Liver (tissue), 9 donors: ENCODE data around the gene PREX1. TPM values are rescaled to one million over a fixed set of nuclear protein-coding genes. Genes with fewer than 3 reads are reported as not detected.

ENCODE experiments used
- DNase-seq: peaks from one replicate; pipeline ENCODE4 v3.0.0-alpha.2; 2017; ENCODE audit warnings: low spot score
- H3K27ac ChIP-seq, 2 donors: one replicate each; pipeline ENCODE4 v1.7.0; 2013; ENCODE audit warnings: inconsistent platforms in 2 of 2, low read length in 2 of 2, control low read depth in 1 of 2, low read depth in 1 of 2, mild to moderate bottlenecking in 1 of 2
- H3K27me3 ChIP-seq, 4 donors: one replicate each; pipeline versions ENCODE4 v1.6.1 to v1.7.0; 2013; ENCODE audit warnings: low read length in 3 of 4, inconsistent platforms in 1 of 4, mild to moderate bottlenecking in 1 of 4, moderate library complexity in 1 of 4; ENCODE audit not compliant: control insufficient read depth in 4 of 4, insufficient read depth in 4 of 4
- H3K36me3 ChIP-seq, 4 donors: one replicate each; pipeline versions ENCODE4 v1.6.1 to v1.7.0; 2013; ENCODE audit warnings: low read length in 3 of 4, mild to moderate bottlenecking in 3 of 4, low read depth in 1 of 4, moderate library complexity in 1 of 4; ENCODE audit not compliant: control insufficient read depth in 4 of 4, insufficient read depth in 3 of 4
- H3K4me1 ChIP-seq, 4 donors: one replicate each; pipeline versions ENCODE4 v1.6.1 to v1.7.0; 2013; ENCODE audit warnings: low read length in 3 of 4, mild to moderate bottlenecking in 3 of 4, moderate library complexity in 1 of 4; ENCODE audit not compliant: control insufficient read depth in 4 of 4, insufficient read depth in 4 of 4
- H3K4me3 ChIP-seq, 3 donors: one replicate each; pipeline versions ENCODE4 v1.6.1 to v1.7.0; 2013; ENCODE audit warnings: low read length in 3 of 3, control low read depth in 1 of 3, low read depth in 1 of 3, mild to moderate bottlenecking in 1 of 3
- H3K9ac ChIP-seq, 2 donors: one replicate each; pipeline ENCODE4 v1.7.0; 2013; ENCODE audit warnings: low read length in 2 of 2, mild to moderate bottlenecking in 2 of 2, moderate library complexity in 2 of 2, control low read depth in 1 of 2, low read depth in 1 of 2
- H3K9me3 ChIP-seq, 4 donors: one replicate each; pipeline versions ENCODE4 v1.6.1 to v1.7.0; 2013; ENCODE audit warnings: low read length in 3 of 4; ENCODE audit not compliant: control insufficient read depth in 4 of 4
- EGR1 ChIP-seq, 2 donors: IDR thresholded peaks; 2 replicates each; pipeline ENCODE4 v1.6.1; 2016 to 2018; ENCODE audit warnings: antibody characterized with exemption in 2 of 2, low read depth in 2 of 2
- FOXA1 ChIP-seq: IDR thresholded peaks from 2 replicates; pipeline ENCODE4 v1.6.1; 2016; ENCODE audit warnings: antibody characterized with exemption
- FOXA2 ChIP-seq: IDR thresholded peaks from 2 replicates; pipeline ENCODE4 v1.6.1; 2016; ENCODE audit warnings: antibody characterized with exemption
- GABPA ChIP-seq, 2 donors: IDR thresholded peaks in 1 of 2; conservative IDR thresholded peaks in 1 of 2; 2 replicates each; pipeline ENCODE4 v1.6.1; 2016; ENCODE audit warnings: antibody characterized with exemption in 2 of 2, mild to moderate bottlenecking in 1 of 2, moderate library complexity in 1 of 2
- HNF4G ChIP-seq: IDR thresholded peaks from 2 replicates; pipeline ENCODE4 v1.6.1; 2016; ENCODE audit warnings: antibody characterized with exemption
- JUND ChIP-seq, 2 donors: IDR thresholded peaks; 2 replicates each; pipeline ENCODE4 v1.6.1; 2016; ENCODE audit warnings: antibody characterized with exemption in 2 of 2
- NR2F2 ChIP-seq: IDR thresholded peaks from 2 replicates; pipeline ENCODE4 v1.6.1; 2016; ENCODE audit warnings: antibody characterized with exemption
- RAD21 ChIP-seq, 2 donors: IDR thresholded peaks; 2 replicates each; pipeline ENCODE4 v1.6.1; 2016; ENCODE audit warnings: antibody characterized with exemption in 2 of 2, mild to moderate bottlenecking in 2 of 2
- RXRA ChIP-seq, 2 donors: IDR thresholded peaks; 2 replicates each; pipeline ENCODE4 v1.6.1; 2017 to 2018; ENCODE audit warnings: antibody characterized with exemption in 2 of 2, mild to moderate bottlenecking in 1 of 2
- SP1 ChIP-seq: IDR thresholded peaks from 2 replicates; pipeline ENCODE4 v1.6.1; 2018; ENCODE audit warnings: antibody characterized with exemption, mild to moderate bottlenecking
- TAF1 ChIP-seq: conservative IDR thresholded peaks from 2 replicates; pipeline ENCODE4 v1.6.1; 2016; ENCODE audit warnings: antibody characterized with exemption, mild to moderate bottlenecking
- YY1 ChIP-seq: IDR thresholded peaks from 2 replicates; pipeline ENCODE4 v1.6.1; 2016; ENCODE audit warnings: antibody characterized with exemption, mild to moderate bottlenecking
- WGBS: extraction: QIAGEN DNeasy Blood & Tissue Kit; methylation state at CpG from one replicate; pipeline ENCODE4 v1.1.7; 2013; 5-methylcytosine and 5-hydroxymethylcytosine counted together
- polyA plus RNA-seq, 2 donors: library from polyadenylated mRNA; stranded (reverse) in 1 of 2; unstranded in 1 of 2; fragments of 200-250 nt in 1 of 2; fragments of >200 nt in 1 of 2; fragmentation: Nextera tagmentation in 1 of 2; extraction: Ambion mirVana in 1 of 2; gene quantifications; one replicate each; pipeline versions ENCODE4 v1.2.1 to v1.2.3, GENCODE V29; 2013 to 2015
- total RNA-seq, 2 donors: library from RNA; depleted of rRNA; stranded (reverse); fragments of >200 nt; gene quantifications; one replicate each; pipeline ENCODE4 v1.2.3, GENCODE V29; 2014
- TF ChIP-seq, protein P1 (sequence below): IDR thresholded peaks from 2 replicates; pipeline ENCODE4 v1.6.1; 2016; ENCODE audit warnings: antibody characterized with exemption
- TF ChIP-seq, protein P2 (sequence below): IDR thresholded peaks from 2 replicates; pipeline ENCODE4 v1.6.1; 2016; ENCODE audit warnings: antibody characterized with exemption, mild to moderate bottlenecking
- TF ChIP-seq, protein P3 (sequence below): IDR thresholded peaks from 2 replicates; pipeline ENCODE4 v1.6.1; 2016; ENCODE audit warnings: antibody characterized with exemption
- TF ChIP-seq, protein P4 (sequence below): fragments of 150-350 bp; IDR thresholded peaks from 2 replicates; pipeline ENCODE4 v1.5.1; 2017; ENCODE audit warnings: improper control_type of control experiment, low read depth, low read length; ENCODE audit not compliant: missing input control
- donor health status: healthy.
- donor health status: healthy.
- donor health status: healthy.
- donor health status: healthy.
- donor health status: healthy.

The PREX1 gene
- total and polyA plus RNA-seq, 4 donors, result 2.2 to 18.0 (median 10.8) TPM

DNA sequence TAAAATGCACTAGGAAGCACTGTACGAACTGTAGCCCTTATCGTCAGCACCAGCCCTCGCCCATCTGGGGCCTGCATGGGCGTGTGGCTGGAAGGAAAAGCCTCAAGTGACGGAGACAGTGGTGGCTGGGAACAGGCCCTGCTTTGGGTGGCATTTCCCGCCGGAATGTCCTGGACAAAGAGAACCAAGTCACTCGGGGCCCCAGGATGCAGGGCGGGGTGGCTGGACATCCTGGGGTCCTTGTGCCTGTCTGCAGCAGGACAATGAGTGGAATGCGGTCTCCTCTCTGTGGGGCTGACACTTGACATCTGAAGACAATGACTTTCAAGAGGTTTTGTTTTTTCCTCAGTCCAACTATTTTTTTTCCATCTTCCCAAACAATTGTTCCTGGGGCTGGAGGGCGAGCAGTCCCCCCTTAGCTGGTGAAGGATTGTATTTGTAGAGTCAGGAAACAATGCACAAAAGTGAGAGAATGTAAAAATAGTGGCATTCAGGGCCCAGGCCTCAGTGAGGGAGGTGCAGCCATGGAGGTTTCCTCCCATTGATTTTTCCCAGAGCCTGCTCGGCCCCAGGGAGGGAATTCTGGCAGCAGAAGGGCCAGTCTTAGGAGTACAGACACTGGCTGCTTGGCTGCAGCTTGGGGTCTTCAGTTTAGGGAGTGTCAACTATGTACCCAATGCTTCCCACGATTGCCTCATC lies 64.4 kb downstream of the PREX1 start:
- Histone ChIP-seq H3K9me3 (no peaks in the 10 kb centered on the region), H3K4me3 (no peak overlapping the region), H3K4me1 (no peaks in the 10 kb centered on the region), H3K9ac (no peak overlapping the region), H3K27ac (no peak overlapping the region), H3K36me3 (no peaks in the 10 kb centered on the region), H3K27me3 (no peaks in the 10 kb centered on the region)
- TF ChIP-seq RAD21 (IDR thresholded peaks at IDR 0.05) (no peak), SP1 (peak; percentile 23), NR2F2 (peak; percentile 64)
- TF ChIP-seq, protein P1, sequence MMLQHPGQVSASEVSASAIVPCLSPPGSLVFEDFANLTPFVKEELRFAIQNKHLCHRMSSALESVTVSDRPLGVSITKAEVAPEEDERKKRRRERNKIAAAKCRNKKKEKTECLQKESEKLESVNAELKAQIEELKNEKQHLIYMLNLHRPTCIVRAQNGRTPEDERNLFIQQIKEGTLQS, result no peak
- WGBS, result 83% methylated on average over 13 of the region's 13 CpGs
- DNase-seq, result peak; percentile 74

DNA sequence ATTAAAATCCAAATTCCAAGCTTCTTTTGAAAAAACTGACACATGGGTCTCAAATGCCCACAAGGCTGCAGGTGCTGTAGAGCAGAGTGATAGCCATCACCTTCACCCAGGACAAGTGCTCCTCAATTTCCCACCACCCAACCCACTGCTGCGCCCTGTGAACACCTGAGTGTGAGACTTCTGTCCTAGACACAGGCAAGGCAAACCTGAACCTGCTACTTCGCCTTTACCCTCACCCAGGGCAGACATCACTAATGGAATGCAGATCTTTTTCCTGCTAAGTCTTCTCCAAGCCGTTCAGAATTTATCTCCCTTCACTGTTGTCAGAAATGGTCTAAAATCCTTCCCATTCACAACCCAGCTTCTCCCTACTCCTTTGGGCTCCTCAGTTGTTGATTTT lies 65.9 kb downstream of the PREX1 start:
- no peak overlapping the region for H3K4me3 ChIP-seq
- H3K27me3 ChIP-seq, result no peaks in the 10 kb centered on the region
- peak overlapping the region; percentile 60 to 76 for H3K27ac ChIP-seq
- no peak overlapping the region for H3K9ac ChIP-seq
- no peaks in the 10 kb centered on the region for H3K4me1 ChIP-seq
- whole genome bisulfite sequencing, result 91% methylated on average over 3 of the region's 3 CpGs
- no peaks in the 10 kb centered on the region for H3K36me3 ChIP-seq
- DNase-seq, result no peak
- TF ChIP-seq NR2F2, result no peak
- no peak for TF ChIP-seq YY1
- no peak for TF ChIP-seq EGR1 (IDR thresholded peaks at IDR 0.05; ENCODE audit: low read depth in 2 of 2)
- no peaks in the 10 kb centered on the region for H3K9me3 ChIP-seq

DNA sequence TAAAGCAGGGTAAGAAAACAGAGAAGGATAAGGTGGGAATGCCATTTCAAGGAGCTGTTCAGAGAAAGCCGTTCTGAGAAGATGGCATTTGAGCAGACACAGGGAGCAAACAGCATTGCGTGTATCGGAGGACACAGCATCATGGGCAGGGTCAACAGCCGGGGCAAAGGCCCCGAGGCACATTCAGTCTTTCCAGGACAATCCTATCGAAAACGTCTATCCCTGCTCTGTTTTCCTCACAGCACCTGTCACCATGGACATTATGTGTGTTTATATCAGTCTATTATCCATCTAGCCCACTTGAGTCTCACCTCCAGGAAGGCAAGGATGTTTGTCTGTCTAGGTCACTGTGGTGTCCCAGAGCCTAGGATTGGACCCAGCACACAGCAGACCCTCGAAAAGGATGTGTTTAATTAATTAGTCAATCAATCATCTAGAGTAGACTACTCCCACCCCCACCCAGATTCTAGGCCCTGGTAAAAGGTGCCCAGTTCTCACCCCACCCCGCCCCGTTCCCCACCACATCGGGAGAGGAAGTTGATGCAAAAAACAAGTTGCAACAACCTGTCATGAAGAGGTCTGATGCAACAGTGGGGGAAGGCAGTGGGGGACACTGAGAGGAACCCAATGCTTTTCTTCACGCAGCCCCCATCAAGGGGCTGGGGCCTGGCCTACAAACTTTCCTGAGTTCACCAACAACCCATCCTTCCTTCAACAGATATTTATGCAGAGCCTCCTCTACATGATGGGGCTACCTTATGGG lies 66.6 kb downstream of the PREX1 start:
- DNase-seq, result no peak
- H3K27ac ChIP-seq, result peak overlapping the region; percentile 60 to 76
- H3K9ac ChIP-seq, result no peak overlapping the region
- TF ChIP-seq FOXA2 (no peak), SP1 (no peak), FOXA1 (no peak), JUND (IDR thresholded peaks at IDR 0.05) (no peak), NR2F2 (no peak), YY1 (no peak), RXRA (IDR thresholded peaks at IDR 0.05) (no peak), TAF1 (no peak), EGR1 (IDR thresholded peaks at IDR 0.05; ENCODE audit: low read depth in 2 of 2) (no peak), HNF4G (no peak), RAD21 (IDR thresholded peaks at IDR 0.05) (no peak), GABPA (IDR thresholded peaks at IDR 0.05 in 1 of 2, conservative IDR thresholded peaks at IDR 0.05 in 1 of 2) (no peak)
- TF ChIP-seq, protein P1, result no peak
- TF ChIP-seq, protein P2, sequence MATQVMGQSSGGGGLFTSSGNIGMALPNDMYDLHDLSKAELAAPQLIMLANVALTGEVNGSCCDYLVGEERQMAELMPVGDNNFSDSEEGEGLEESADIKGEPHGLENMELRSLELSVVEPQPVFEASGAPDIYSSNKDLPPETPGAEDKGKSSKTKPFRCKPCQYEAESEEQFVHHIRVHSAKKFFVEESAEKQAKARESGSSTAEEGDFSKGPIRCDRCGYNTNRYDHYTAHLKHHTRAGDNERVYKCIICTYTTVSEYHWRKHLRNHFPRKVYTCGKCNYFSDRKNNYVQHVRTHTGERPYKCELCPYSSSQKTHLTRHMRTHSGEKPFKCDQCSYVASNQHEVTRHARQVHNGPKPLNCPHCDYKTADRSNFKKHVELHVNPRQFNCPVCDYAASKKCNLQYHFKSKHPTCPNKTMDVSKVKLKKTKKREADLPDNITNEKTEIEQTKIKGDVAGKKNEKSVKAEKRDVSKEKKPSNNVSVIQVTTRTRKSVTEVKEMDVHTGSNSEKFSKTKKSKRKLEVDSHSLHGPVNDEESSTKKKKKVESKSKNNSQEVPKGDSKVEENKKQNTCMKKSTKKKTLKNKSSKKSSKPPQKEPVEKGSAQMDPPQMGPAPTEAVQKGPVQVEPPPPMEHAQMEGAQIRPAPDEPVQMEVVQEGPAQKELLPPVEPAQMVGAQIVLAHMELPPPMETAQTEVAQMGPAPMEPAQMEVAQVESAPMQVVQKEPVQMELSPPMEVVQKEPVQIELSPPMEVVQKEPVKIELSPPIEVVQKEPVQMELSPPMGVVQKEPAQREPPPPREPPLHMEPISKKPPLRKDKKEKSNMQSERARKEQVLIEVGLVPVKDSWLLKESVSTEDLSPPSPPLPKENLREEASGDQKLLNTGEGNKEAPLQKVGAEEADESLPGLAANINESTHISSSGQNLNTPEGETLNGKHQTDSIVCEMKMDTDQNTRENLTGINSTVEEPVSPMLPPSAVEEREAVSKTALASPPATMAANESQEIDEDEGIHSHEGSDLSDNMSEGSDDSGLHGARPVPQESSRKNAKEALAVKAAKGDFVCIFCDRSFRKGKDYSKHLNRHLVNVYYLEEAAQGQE, result no peak
- TF ChIP-seq, protein P3, sequence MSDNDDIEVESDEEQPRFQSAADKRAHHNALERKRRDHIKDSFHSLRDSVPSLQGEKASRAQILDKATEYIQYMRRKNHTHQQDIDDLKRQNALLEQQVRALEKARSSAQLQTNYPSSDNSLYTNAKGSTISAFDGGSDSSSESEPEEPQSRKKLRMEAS, result no peak
- TF ChIP-seq, protein P4, sequence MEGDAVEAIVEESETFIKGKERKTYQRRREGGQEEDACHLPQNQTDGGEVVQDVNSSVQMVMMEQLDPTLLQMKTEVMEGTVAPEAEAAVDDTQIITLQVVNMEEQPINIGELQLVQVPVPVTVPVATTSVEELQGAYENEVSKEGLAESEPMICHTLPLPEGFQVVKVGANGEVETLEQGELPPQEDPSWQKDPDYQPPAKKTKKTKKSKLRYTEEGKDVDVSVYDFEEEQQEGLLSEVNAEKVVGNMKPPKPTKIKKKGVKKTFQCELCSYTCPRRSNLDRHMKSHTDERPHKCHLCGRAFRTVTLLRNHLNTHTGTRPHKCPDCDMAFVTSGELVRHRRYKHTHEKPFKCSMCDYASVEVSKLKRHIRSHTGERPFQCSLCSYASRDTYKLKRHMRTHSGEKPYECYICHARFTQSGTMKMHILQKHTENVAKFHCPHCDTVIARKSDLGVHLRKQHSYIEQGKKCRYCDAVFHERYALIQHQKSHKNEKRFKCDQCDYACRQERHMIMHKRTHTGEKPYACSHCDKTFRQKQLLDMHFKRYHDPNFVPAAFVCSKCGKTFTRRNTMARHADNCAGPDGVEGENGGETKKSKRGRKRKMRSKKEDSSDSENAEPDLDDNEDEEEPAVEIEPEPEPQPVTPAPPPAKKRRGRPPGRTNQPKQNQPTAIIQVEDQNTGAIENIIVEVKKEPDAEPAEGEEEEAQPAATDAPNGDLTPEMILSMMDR, result no peak
- H3K27me3 ChIP-seq, result no peaks in the 10 kb centered on the region
- H3K36me3 ChIP-seq, result no peaks in the 10 kb centered on the region
- WGBS, result 74% methylated on average over 12 of the region's 12 CpGs
- H3K9me3 ChIP-seq, result no peaks in the 10 kb centered on the region
- no peaks in the 10 kb centered on the region for H3K4me1 ChIP-seq
- H3K4me3 ChIP-seq, result no peak overlapping the region
